ENCODE measurements around the gene DAP3. TPM values are rescaled to one million over a fixed set of nuclear protein-coding genes. Genes with fewer than 3 reads are reported as not detected.
"Not testable (repeated sequence)": the region's sequence is repeated elsewhere in the genome, so short reads cannot be mapped to it uniquely, and the experiment has no call there.

Gene DAP3
- total RNA-seq (2022) (165 and 185 TPM in 2 replicates), Bru-seq, nascent RNA (percentile 83 among the genes with signal in this experiment), BruChase-seq, experiment 1, labeled RNA remaining after a 2-hour chase (percentile 84 among the genes with signal in this experiment), BruChase-seq, experiment 2, labeled RNA remaining after a 6-hour chase (percentile 89 among the genes with signal in this experiment)
- long read RNA-seq, transcript DAP3-225 (12 exons, 1,894 nt): minor isoform, 8 of 228 reads
- long read RNA-seq, transcript DAP3-201 (13 exons, 1,649 nt): minor isoform, 53 of 228 reads
- long read RNA-seq, transcript DAP3-202 (13 exons, 2,089 nt): major isoform, 111 of 228 reads
- long read RNA-seq, partial matches to known transcripts: 13 of 228 reads
- long read RNA-seq, other reads (novel, unspliced or antisense): 41 of 228 reads

DNA sequence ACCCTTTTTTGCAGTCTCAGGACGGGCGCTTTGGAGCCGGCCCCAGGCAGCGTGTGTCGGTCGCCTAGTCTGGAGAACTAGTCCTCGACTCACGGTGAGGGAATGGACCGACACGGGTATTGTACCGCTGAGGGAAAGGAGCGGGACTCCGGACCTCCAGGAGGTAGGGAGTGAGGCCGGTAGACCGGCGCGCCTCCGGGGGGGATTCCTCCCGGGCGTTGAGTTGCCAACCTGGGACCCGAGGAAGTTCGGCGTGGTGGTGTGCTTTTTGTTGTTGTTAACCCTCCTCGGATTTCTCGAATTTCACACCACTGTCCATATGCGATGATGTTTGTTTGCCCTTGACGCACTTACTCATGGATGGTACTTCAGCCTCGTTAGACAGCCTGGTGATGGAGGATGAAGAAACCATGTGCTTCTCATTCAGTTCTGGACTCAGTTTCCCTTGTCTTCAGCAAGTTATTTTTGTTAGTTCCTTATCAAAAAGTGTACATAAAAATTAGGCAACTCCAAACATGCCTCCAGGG, at the start of gene DAP3:
DAP3 (plus strand) TSS at position 11 of the 527 bp plus-strand sequence. CDS start 20,689 bp downstream, outside the sequence.
- H3K27me3 ChIP-seq (replicated peaks; ENCODE audit: control insufficient read depth, insufficient read depth, low read length); CTCF ChIA-PET; H3K9me3 Mint-ChIP-seq (ENCODE audit: unreplicated experiment); H3K36me3 ChIP-seq (ENCODE audit: control insufficient read depth, insufficient read depth, low read length); H3K27me3 Mint-ChIP-seq (ENCODE audit: insufficient read depth, unreplicated experiment); POLR2A ChIA-PET; H3K4me1 Mint-ChIP-seq (ENCODE audit: low read depth, unreplicated experiment): not testable (repeated sequence)
- intact Hi-C loops (cut with micrococcal nuclease; ENCODE audit: unreplicated experiment): loop anchor here (5.0 kb wide), 1 partner anchor 38 kb away; no protein-coding TSS in a partner anchor
- TSS peak; percentile 46 for BruUV-seq (replicated peaks)
- Mint-ChIP-seq H3K36me3 (ENCODE audit: insufficient read depth, unreplicated experiment) (peaks cover 70% of the 10 kb centered on the region), H3K4me3 (ENCODE audit: unreplicated experiment) (peak within 1 kb of the TSS; percentile 98), H3K27ac (ENCODE audit: unreplicated experiment) (peak within 1 kb of the TSS; percentile 97)
- Histone ChIP-seq H3K4me3 (ENCODE audit: low read depth, low read length) (peak within 1 kb of the TSS; percentile 92), H3K4me1 (peaks cover 11% of the 10 kb centered on the region), H3K9me3 (peaks cover 20% of the 10 kb centered on the region)
- DNase-seq: peak in 1 of 2 experiments; percentile 85

DNA sequence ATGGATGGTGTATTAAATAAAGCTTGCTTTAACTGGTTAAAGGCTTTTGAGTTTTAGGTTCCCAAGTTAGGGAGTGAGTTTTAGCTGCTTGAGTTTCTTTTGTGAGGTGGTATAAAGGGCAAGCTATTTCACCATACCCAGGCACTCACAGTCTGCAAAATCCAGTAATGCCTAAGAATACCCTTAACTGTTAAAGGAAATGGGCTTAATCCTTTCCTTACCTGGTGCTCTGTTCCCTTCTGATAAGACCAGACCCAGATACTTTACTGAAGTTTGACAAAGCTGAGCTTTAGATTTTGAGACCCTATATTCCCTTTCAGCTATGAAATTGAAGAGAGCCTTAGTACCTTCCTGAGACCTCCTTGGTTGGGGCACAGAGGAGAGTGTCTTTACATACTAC, 48.5 kb upstream of the DAP3 start:
- no peak overlapping the region for H3K4me3 Mint-ChIP-seq (ENCODE audit: unreplicated experiment)
- ChIA-PET CTCF (no interaction called here), POLR2A (no interaction called here)
- intact Hi-C loops (cut with micrococcal nuclease; ENCODE audit: unreplicated experiment): no loop called here
- Histone ChIP-seq H3K36me3 (ENCODE audit: control insufficient read depth, insufficient read depth, low read length) (no peaks in the 10 kb centered on the region), H3K27me3 (replicated peaks; ENCODE audit: control insufficient read depth, insufficient read depth, low read length) (no peaks in the 10 kb centered on the region), H3K4me3 (ENCODE audit: low read depth, low read length) (no peak overlapping the region), H3K9me3 (peaks cover 48% of the 10 kb centered on the region), H3K4me1 (peaks cover 6% of the 10 kb centered on the region)
- H3K36me3 Mint-ChIP-seq (ENCODE audit: insufficient read depth, unreplicated experiment): peaks cover 10% of the 10 kb centered on the region
- no peak overlapping the region for H3K27ac Mint-ChIP-seq (ENCODE audit: unreplicated experiment)
- no peaks in the 10 kb centered on the region for H3K27me3 Mint-ChIP-seq (ENCODE audit: insufficient read depth, unreplicated experiment)
- no TSS peak for BruUV-seq (replicated peaks)
- TF ChIP-seq, protein P1, sequence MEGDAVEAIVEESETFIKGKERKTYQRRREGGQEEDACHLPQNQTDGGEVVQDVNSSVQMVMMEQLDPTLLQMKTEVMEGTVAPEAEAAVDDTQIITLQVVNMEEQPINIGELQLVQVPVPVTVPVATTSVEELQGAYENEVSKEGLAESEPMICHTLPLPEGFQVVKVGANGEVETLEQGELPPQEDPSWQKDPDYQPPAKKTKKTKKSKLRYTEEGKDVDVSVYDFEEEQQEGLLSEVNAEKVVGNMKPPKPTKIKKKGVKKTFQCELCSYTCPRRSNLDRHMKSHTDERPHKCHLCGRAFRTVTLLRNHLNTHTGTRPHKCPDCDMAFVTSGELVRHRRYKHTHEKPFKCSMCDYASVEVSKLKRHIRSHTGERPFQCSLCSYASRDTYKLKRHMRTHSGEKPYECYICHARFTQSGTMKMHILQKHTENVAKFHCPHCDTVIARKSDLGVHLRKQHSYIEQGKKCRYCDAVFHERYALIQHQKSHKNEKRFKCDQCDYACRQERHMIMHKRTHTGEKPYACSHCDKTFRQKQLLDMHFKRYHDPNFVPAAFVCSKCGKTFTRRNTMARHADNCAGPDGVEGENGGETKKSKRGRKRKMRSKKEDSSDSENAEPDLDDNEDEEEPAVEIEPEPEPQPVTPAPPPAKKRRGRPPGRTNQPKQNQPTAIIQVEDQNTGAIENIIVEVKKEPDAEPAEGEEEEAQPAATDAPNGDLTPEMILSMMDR (IDR thresholded peaks at IDR 0.05; ENCODE audit: insufficient read depth in 1 of 2, low read depth in 1 of 2, low read length in 1 of 2, severe bottlenecking in 1 of 2, unreplicated experiment in 1 of 2): no peak
- no peaks in the 10 kb centered on the region for H3K9me3 Mint-ChIP-seq (ENCODE audit: unreplicated experiment)
- no peaks in the 10 kb centered on the region for H3K4me1 Mint-ChIP-seq (ENCODE audit: low read depth, unreplicated experiment)
- DNase-seq: no peak

DNA sequence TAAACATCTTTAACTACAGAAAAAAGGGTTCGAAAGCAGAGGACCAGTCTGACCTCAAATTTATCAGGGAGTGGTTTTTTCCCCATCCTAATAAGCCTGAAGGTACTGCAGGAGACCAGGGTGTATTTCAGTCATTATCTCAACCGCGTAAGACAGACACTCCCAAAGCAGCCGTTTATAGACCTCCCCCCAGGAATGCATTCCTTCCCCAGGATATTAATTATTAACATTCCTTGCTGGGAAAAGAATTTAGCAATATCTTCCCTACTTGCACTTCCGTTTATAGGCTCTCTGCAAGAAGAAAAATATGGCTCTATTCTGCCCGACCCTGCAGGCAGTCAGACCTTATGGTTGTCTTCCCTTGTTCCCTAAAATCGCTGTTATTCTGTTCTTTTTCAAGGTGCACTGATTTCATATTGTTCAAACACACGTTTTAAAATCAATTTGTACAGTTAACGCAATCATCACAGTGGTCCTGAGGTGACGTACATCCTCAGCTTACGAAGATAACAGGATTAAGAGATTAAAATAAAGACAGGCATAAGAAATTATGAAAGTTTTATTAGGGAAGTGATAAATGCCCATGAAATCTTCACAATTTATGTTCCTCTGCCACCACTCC, 46.2 kb upstream of the DAP3 start:
- CTCF ChIA-PET; H3K27me3 Mint-ChIP-seq (ENCODE audit: insufficient read depth, unreplicated experiment); H3K9me3 Mint-ChIP-seq (ENCODE audit: unreplicated experiment); H3K27me3 ChIP-seq (replicated peaks; ENCODE audit: control insufficient read depth, insufficient read depth, low read length); H3K27ac Mint-ChIP-seq (ENCODE audit: unreplicated experiment); H3K4me3 Mint-ChIP-seq (ENCODE audit: unreplicated experiment); H3K4me1 ChIP-seq; H3K36me3 ChIP-seq (ENCODE audit: control insufficient read depth, insufficient read depth, low read length); H3K4me3 ChIP-seq (ENCODE audit: low read depth, low read length); H3K4me1 Mint-ChIP-seq (ENCODE audit: low read depth, unreplicated experiment); BruUV-seq (replicated peaks); POLR2A ChIA-PET; intact Hi-C loops (cut with micrococcal nuclease; ENCODE audit: unreplicated experiment): not testable (repeated sequence)
- peaks cover 10% of the 10 kb centered on the region for H3K36me3 Mint-ChIP-seq (ENCODE audit: insufficient read depth, unreplicated experiment)
- H3K9me3 ChIP-seq: peaks cover 48% of the 10 kb centered on the region
- peak; percentile 77 to 80 for DNase-seq

DNA sequence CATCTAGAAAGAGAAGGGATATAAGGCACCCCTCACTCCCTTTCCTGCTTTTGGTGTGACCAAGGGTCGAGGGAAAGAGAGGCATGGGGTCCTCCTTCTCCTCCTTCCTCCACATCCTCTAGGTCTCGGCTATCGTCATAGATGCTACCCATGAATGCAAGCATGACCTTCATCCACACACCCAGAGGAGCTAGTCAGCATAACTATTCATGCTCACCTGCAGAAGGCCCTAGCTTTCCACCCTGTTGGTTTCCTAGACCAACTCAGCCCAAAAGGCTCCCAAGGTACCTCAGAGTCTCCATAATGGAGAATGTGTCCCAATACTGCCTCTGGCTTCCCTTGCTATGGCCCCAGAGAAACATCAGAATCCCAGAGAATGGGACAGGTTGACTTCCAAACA, 45.7 kb upstream of the DAP3 start:
- no peaks in the 10 kb centered on the region for H3K27me3 Mint-ChIP-seq (ENCODE audit: insufficient read depth, unreplicated experiment)
- H3K27ac Mint-ChIP-seq (ENCODE audit: unreplicated experiment): no peak overlapping the region
- no peaks in the 10 kb centered on the region for H3K27me3 ChIP-seq (replicated peaks; ENCODE audit: control insufficient read depth, insufficient read depth, low read length)
- no peaks in the 10 kb centered on the region for H3K9me3 Mint-ChIP-seq (ENCODE audit: unreplicated experiment)
- H3K4me3 ChIP-seq (ENCODE audit: low read depth, low read length): no peak overlapping the region
- TF ChIP-seq, protein P1 (IDR thresholded peaks at IDR 0.05; ENCODE audit: insufficient read depth in 1 of 2, low read depth in 1 of 2, low read length in 1 of 2, severe bottlenecking in 1 of 2, unreplicated experiment in 1 of 2): no peak
- no TSS peak for BruUV-seq (replicated peaks)
- peaks cover 6% of the 10 kb centered on the region for H3K4me1 ChIP-seq
- peaks cover 10% of the 10 kb centered on the region for H3K36me3 Mint-ChIP-seq (ENCODE audit: insufficient read depth, unreplicated experiment)
- CTCF ChIA-PET: no interaction called here
- DNase-seq: no peak
- intact Hi-C loops (cut with micrococcal nuclease; ENCODE audit: unreplicated experiment): no loop called here
- no peak overlapping the region for H3K4me3 Mint-ChIP-seq (ENCODE audit: unreplicated experiment)
- POLR2A ChIA-PET: no interaction called here
- H3K36me3 ChIP-seq (ENCODE audit: control insufficient read depth, insufficient read depth, low read length): no peaks in the 10 kb centered on the region
- H3K9me3 ChIP-seq: peaks cover 48% of the 10 kb centered on the region
- H3K4me1 Mint-ChIP-seq (ENCODE audit: low read depth, unreplicated experiment): peaks cover 2% of the 10 kb centered on the region
